HG03095 (cell line): ENCODE measurements around the gene GUK1.

Source experiments
- ATAC-seq: cut with Tn5 transposase; IDR thresholded peaks from one replicate; pipeline ENCODE4 v1.9.1; 2021; ENCODE audit warnings: moderate library complexity; ENCODE audit not compliant: unreplicated experiment

GUK1 gene

DNA sequence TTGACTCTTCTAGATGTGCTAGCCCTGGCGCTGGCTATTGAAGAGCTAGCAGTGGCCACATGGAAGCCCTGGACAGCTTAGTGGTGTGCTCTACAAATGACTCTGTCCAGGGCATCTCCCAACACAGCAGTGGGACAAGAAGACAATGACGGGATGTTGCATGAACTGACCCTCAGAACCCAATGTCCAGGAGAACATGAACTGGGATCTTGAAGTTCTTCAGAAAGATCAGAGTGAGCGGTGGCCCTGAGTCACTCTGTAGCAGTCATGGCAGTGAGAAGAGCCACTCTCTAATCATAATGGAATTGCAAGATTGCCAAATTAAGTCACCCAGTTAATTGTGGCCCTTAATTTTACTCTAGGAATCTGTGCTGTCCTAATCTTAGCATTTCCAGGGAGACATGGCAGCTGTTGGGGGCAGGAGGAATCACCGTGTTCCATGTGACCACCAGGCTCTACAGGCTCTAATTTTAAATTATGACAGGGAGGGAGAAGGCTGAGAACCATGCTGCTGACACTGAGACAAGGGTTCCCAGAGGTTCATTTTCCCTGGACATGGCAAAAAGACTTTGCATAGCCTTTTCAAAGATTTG lies 57.6 kb downstream of the GUK1 start:
- ATAC-seq, result no peak
